CD4-positive, alpha-beta T cell treated with Interleukin-17A for 1 hour (primary cell): ENCODE data around the gene TYSND1.
"Not testable (repeated sequence)": the region's sequence is repeated elsewhere in the genome, so short reads cannot be mapped to it uniquely, and the experiment has no call there.

Experiments used
- DNase-seq: peaks from one replicate; pipeline ENCODE4 v3.0.0-alpha.2; 2020

The TYSND1 gene

DNA sequence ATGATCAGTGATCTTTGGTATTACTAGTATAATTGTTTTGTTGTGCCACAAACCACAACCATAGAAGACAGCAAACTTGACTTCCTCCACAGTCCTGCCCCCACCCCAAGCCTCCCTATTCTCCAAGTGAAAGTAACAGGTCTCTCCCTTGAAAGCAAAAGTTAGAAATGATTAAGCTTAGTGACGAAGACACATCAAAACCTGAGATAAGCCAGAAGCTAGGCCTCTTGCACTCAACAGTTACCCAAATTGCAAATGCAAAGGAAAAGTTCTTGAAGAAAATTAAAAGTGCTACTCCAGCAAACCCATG, 16.3 kb upstream of the TYSND1 start:
- DNase-seq: peak; percentile 80

DNA sequence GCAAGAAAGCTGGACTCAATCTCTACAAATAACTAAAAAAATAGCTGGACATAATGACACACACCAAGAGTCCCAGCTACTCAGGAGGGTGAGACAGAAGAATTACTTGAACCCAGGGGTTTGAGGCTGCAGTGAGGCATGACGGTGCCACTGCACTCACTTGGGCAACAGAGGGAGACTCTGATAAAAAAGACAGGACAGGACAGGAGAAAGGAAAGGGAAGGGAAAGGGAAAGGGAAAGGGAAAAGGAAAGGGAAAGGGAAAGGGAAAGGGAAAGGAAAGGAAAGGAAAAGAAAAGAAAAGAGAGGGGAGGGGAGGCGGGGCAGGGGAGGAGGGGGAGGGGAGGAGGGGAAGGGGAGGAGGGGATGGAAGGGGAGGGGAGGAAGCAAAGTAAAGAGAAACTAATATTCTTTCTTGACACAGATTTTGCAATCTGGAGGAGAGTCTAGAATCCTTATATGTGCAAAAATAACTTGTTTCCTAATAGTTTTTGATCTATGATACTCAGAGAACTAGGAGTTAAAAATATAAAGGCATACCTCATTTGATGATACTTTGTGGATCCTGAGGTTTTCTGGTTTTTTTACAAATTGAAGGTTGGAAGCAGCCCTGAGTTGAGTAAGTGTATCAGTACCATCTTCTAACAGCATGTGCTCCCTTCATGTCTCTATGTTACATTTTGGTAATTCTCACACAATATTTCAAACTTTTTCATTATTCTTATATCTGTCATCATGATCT, 15.8 kb upstream of the TYSND1 start:
- DNase-seq: peak; percentile 40

DNA sequence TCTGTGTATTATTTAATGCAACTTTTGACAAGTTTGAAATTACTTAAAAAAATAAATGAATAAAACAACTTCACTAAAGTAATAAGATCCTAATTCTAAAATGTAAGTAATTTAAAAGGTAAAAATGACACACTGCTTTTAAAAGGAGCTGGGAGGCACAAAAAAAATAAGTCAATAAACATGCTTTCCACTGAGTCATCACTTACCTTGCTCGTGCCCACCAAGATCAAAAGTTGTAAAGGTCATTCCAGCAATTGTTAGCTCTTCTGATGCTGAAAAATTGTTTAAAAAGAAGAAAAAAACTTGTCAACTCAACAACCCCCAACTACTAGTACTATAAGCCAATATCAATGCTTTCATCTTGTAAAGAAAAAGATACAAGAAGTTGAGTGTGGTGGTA, 14.3 kb upstream of the TYSND1 start:
- no peak for DNase-seq

DNA sequence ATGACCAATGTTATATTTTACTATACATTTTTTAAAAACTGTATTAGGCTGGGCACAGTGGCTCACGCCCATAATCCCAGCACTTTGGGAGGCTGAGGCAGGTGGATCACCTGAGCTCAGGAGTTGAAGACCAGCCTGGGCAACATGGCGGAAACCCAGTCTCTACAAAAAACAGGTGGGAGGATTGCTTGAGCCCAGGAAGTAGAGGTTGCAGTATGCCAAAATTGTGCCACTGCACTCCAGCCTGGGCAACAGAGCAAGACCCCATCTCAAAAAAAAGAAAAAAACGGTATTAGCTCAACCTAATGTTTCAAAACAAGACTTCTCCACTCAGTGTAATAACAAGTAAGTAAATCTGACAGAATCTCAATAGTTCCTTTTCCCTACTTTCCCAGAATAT, 12.9 kb upstream of the TYSND1 start:
- not testable (repeated sequence) for DNase-seq

DNA sequence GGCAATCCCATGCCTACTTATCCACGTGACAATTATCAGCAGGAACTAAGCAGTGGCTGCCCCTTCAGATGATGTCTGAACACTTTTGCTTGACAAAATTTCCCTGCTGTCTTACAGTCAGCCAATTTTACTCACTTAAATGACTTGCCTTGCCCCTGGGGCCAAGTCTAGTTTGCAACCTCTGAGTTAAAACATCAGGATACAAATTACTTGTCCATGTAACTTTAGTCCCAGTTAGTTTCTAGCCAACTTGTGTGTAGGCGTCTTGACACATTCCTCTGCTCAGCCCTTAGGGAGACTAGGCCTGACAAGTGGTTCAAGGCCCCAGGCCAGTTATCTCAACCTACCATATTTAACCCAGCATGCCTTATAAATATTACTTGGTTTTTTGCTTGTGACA, 11.6 kb upstream of the TYSND1 start:
- no peak for DNase-seq

DNA sequence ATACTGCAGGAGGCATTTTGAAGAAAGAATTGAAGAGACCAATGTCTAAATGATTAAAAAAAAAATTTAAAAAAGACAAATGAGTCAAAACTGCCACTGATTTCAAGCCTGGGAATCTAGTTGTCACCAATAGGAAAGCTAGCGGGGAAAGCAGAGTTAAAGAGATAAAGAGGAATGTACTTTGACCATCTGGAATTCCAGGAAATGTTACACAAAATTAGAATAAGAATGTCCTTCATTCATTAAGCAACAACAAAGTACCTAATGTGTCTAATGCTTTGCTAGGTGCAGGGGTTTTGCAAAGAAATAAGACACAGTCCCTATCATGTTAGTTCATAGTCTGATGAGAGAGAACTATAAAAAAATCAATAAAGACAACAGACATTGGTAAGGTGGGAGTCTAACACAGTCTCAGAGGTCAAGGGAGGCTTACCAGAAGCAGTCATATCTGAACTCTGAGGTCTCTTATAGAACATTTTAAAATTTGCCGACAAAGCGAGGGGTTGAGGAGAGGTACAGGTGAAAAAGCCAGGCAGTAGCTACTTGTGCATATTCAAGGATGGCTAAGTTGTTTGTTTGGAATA, 8.8 kb upstream of the TYSND1 start:
- no peak for DNase-seq

DNA sequence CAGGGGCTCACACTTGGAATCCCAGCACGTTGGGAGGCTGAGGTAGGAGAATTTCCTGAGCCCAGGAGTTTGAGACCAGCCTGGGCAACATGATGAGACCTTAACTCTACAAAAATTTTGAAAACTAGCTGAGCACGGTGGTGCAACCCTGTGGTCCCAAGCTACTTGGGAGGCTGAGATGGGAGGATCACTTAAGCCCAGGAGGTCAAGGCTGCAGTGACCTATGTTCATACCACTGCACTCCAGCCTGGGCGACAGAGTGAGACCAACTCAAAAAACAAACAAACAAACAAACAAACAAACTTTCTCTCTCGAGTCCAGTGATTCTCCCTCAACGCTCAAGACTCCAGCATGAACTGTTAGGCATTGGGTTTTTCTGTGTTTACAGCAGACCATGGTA, 2.0 kb upstream of the TYSND1 start:
- no peak for DNase-seq

DNA sequence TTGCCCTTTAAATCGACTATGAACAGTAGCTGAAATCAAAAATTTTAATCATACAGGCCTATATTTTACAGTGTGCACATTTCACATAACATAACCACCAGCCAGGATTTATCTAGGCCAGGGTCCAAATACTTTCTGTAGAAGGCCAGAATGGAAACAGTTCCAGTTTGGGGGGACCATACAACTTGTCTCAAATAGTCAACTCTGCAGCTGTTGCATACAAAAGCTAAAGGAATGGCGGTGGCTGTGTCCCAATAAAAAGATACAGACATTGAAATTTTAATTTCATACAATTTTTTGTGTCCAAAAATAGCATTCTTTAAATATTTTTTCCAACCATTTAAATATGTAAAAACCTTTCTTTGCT, 742 bp upstream of the TYSND1 start:
- no peak for DNase-seq

DNA sequence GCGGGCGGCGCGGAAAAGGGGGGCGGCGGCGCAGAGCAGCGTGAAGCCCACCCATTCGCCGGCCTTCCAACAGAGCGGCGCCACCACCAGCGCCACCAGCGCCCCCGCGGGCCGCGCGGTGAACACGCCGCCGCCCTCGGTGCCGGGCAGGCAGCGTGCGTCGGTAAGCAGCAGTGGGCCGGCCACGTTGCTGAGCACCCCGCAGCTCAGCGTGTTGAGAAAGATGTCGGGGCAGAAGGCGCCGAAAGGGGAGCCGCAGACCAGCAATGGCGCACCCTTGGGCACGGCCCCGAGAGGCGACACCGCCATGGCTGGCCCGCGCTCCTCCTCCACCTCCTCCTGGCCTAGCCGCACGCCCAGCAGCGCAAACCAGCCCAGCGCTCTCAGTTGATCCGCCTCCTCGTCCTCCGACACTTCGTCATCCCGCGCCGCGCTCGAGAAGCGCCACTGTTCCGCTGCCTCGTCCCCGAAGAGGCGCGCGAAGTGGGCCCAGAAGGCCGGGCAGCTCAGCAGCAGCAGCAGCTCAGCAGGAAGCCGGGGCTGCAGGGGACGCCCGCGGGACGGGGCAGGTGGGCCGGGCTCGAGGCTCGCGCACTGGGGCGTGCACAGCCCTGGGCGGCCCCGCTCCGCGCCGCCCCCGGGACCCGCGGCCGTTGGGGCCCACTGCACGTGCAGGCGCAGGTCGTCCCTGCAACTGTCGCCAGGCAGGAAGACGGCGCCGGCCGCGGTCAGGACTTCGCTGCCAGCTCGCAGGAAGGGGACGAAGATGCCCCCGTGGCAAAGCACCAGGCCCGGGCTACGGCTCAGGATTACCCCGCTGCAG, 623 bp downstream of the TYSND1 start:
- peak; percentile 73 for DNase-seq

DNA sequence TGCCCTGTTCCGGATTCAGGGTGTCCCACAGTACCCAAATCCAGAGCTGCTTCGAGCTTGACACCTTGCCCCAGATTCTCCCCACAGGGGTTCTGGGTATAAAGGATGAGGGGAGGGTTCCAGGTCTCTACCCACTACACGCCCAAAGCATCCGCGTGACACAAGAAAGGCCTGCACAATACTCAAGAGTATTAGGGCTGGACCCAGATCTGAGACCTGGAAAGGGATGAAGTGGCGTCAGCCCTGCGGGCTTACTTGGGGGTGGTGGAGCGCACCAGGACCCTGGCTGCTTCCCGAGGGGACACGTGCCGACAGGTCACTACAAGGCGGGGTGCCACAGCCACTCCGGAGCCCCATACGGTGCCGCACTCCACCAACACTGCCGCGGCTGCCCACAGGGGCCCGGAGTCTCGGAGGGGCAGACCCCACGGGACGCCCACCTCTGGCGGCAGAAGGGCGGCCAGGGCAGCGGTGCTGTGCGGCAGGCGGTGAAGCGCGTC, 1.3 kb downstream of the TYSND1 start:
- DNase-seq: peak; percentile 14

DNA sequence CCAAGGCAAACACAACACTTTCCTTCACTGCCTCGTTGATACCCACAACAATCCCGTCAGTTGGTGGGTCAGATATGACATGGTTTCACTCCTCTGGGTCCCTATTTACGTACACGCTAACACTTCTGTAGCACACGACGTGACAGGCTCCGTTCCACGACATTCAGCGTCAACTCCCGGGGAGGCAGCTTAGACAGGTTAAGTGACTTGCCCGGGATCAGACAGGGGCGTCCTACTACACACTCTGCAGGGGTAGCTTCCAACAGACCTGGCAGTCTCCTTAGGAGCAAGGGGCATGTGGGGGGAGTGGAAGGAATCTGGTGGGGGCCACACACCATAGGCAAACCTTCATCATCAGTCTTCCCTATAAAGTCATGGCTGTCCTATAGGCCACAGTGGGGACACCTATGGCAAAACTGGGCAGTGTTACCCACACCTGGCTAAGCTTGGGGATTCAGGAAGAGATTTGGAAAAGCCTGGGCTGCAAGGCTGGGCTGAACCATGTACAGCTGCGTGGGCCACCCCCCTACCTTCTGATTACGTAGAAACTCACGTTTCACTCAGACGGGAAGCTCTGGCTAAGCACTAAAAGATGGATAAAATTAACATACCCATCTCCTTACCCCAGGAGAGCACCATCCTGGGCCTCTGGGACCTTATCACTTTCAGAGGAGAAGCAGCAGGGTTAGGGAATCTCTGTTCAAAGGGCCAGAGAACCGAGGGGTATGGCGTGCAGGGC, 2.0 kb downstream of the TYSND1 start:
- no peak for DNase-seq

DNA sequence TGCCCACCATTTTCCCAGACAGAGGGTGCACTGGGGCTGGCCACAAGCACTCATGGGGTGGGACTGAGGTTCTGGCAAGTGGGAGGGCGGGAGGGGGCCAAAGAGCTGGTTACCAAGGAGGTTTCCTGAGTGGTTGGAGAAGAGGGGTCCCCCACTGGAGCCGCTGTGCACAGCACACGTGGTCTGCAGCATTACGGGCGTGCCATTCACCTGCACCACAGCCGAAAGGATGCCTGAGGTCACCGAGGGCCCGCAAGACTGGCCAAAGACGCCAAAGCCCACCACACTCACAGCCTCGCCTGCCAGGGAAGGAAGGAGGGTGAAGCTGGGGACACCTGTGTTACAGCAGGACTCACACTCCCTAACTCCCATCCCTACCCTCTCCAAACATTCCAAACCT, 3.9 kb downstream of the TYSND1 start:
- DNase-seq: no peak

DNA sequence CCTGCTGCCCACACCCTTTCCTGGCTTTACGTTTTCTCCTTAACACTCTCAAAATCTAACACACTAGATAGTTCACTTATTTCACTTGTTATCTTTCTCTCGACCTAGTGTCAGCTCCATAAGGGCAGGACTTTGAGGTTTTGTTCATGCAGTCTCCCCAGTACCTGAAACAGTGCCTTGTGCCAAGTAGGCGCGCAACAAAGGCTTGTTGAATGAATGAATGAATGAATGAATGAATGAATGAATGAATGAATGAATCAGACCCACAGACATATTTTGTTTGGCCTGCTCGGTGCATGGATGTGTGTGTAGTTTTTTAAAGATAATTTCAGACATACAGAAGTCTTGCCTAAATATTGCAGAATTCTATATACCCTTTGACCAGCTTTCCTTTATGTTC, 6.2 kb downstream of the TYSND1 start:
- DNase-seq: no peak

DNA sequence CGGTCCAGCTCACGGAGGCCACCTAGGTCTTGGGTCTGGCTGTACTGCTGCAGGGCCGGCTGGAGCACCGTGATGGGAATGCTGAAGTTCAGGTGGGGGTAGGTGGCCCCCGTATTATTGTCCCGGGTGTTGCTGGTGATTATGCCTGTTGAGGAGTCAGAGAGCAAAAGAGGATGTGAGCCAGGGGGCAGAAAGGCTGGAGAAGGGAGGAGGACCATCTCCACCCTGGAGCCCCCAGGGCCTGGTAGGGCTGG, 6.6 kb downstream of the TYSND1 start:
- no peak for DNase-seq

DNA sequence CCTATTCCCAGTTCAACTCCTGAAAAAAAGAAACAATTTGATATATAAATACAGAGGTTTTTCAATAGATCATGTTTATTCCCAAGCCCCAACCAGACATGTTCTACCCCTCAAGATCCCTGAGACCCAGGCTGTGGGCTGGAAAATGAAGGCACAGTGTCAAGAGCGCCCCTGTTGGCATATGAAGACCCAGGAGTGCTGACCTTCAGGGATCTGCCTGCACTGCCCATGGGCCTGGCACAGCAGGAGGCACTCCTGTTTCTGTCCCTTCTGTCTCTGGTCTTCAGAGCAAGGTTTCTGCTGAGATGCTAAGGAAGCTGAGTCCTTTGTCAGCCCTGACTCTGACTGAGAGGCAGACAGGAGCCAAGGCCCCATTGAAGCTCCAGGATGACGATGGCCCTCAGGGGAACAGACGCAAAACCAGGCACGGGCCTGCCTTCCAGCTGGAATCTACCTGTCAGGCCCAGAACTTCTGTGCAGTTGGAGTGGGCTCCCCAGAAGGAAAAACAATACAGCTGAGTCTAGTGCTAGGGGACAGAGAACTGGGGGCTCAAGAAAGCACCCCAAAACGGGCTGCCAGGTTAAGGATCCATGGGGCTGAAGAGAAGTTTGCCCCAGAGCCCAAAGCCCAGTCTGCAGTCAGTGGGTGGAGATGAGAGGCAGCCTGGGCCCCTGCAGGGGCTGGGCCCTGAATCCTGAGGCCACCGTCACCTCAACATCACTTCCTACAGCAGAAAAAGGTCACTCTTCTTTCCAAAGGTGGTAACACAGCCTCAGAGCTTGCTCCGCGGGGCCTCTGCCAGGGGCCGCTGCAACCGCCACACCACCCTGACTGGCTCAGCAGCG, 7.1 kb downstream of the TYSND1 start:
- no peak for DNase-seq

DNA sequence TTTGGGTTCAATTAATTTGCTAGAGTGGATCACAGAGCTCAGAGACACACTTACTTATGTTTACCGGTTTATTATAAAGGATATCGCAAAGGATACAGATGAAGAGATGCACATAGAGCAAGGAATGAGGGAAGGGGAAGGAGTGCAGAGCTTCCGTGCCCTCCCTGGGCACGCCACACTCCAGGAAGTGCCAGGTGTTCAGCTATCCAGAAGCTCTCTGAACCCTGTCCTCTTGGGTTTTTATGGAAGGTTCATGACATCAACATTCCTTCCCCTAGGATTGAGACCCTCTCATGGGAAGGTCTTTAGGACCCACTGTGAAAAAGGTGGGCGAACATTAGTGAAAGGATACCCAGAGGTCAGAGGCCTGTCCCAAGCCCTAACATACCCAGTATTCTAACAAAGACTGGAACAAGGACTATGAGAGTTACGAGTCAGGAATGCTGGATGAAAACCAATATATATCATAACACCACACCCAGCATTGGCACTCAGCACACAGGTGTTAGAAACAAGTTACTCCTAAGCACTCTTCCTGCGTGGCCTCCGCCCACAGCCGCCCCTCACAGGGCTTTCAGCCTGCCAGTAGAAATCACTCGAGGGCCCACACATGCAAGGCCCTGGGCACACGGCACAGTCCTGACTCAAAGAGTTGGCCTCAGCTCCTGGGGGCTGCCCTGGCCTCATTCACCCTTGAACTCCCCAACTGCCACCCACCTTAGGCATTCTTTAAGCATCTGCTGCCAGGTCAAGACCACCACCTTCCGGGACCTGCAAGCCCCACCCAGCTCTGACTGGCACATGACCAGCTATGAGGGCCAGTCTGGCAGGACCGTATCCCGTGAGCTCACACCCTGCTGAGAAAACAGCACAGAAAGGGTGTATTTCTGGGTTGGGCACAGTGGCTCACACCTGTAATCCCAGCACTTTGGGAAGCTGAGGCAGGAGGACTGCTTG, 8.3 kb downstream of the TYSND1 start:
- no peak for DNase-seq

DNA sequence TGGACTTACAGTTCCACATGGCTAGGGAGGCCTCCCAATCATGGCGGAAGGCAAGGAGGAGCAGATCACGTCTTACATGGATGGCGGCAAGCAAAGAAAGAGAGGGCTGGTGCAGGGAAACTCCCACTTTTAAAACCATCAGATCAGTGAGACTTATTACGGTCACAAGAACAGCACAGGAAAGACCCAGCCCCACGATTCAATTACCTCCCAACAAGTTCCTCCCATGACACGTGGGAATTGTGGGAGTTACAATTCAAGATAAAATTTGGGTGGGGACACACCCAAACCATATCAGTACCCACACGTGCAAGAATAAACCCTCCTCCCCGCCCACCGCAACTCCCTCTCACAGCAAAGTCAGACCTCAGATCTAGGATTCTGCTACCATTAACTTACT, 9.4 kb downstream of the TYSND1 start:
- DNase-seq: no peak

DNA sequence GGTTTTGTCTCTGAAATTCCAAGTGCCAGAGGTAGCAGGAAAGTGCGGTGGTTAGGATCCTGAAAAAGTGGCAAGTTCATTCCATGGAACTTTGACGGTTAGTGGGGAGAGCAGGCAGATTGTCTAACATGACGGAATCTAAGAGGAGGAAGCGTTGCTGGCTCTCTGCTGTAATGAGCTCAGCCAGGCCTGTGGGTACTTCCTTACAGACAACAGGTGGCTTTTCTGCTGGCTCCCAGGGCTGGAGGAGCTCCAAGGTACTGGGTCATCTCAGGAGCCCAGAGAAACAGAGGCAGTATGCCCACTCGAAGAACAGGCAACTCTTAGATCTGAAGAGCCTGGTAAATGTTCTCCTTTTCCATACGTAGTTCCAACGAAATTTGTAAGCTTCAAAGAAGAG, 10.8 kb downstream of the TYSND1 start:
- DNase-seq: no peak

DNA sequence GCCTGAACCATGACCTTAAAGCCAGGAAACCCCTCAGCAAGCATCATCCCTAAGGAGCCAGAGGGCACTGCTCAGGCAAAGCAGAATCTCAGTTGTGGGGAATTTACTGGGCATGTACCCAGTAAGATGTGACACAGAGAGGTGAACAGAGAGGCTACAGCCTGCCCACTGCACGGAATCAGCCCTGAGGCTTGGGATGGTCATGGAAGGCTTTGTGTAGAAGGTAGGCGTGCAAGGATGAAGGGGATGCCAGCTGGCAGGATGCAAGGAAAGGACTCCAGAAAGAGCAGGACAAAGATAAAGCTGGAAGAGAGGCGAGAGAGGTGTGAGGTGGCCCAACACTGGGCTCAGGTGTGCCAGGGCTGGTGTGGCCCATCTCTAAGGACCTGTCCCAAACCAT, 11.5 kb downstream of the TYSND1 start:
- DNase-seq: no peak

DNA sequence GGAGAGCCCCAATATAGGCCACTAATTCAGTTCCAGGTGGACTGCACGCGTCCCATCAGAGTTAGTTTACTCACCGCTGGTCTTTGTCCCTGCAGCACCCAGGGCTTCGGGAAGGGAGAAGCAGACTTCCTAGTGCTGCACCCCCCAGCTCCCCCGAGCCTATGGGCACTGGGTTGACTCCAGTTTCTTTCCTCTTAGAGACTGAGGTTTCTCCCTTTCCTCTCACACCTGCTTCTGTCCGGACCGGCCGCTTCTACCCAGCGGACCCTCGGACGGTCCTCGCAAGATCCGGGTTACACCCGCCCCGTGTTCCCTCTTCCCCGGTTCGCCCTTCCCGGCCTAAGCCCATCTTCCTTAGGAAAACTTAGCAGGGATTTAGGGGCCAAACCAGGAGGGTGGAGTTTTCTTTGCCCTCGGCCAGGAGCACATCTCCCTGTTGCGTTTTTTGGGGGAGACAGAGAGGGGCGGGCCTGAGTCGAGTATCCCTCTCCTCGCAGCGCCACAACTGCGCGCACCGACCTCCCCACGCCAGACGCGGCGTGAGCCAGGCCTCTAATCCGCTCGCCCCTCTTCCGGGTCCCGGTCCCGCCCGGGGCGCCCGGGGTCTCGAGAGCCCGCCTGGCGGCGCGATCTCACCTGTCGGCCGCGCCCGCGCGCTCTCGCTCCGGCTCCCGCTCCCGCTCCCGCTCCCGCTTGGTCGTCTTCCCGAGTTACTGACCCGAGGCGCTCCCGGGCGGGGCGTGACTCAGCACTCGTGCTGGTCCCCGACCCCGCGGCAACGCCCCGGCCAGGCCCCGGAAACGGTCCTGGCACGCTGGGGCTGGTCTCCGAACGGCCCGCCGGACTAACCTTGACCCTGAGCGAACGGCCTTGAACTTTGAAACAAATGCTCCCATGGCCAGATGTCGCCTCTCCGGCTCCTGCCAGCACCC, 14.1 kb downstream of the TYSND1 start, which contains the start of gene AIFM2:
Gene AIFM2, minus strand, starts transcription at position 728 of the 932 bp plus-strand sequence. CDS start 8,741 bp downstream, outside the sequence.
- DNase-seq: peak; percentile 28
